B cell (primary cell): ENCODE data around the gene LAMTOR3. TPM values are rescaled to one million over a fixed set of nuclear protein-coding genes. Genes with fewer than 3 reads are reported as not detected.

Source experiments
- ATAC-seq: fragments of 200-7000 bp; cut with Tn5 transposase; one replicate; pipeline ENCODE4 v1.10.0; 2021; ENCODE audit warnings: low read depth, mild to moderate bottlenecking, moderate number of reproducible peaks, moderate library complexity
- CTCF ChIA-PET: fragments of 350-600 bp; sonication (Branson Sonifier 250); formaldehyde crosslinking; loops from one replicate; lab custom pipeline; 2021; ENCODE audit warnings: antibody characterized with exemption, inconsistent platforms; lab: Charles Lee
- POLR2A ChIA-PET: fragments of 350-600 bp; sonication (Branson Sonifier 250); formaldehyde crosslinking; loops from one replicate; lab custom pipeline; 2021; ENCODE audit warnings: antibody characterized with exemption; lab: Charles Lee
- DNase-seq: peaks from one replicate; pipeline ENCODE4 v3.0.0; 2013
- H2AFZ ChIP-seq: 2 replicates; pipeline ENCODE4 v1.6.1; 2012; ENCODE audit warnings: mild to moderate bottlenecking, low read depth, low read length; ENCODE audit not compliant: insufficient read depth, poor library complexity, severe bottlenecking
- H3K27ac ChIP-seq, 2 donors: 1 replicate in 1 of 2; 2 replicates in 1 of 2; pipeline ENCODE4 v1.5.1; 2012 to 2013; ENCODE audit warnings: low read length in 2 of 2, mild to moderate bottlenecking in 2 of 2, moderate library complexity in 1 of 2
- H3K27me3 ChIP-seq, 4 experiments: fragments of 200-600 bp in 1 of 4; sonication (generic) in 1 of 4; replicated peaks in 1 of 4; 1 replicate in 2 of 4; 2 replicates in 2 of 4; pipeline versions ENCODE4 v1.6.1 to v1.7.0; 2013 to 2016; ENCODE audit warnings: low read length in 3 of 4, mild to moderate bottlenecking in 2 of 4, mixed read lengths in 1 of 4, moderate library complexity in 1 of 4; ENCODE audit not compliant: insufficient read depth in 4 of 4, control insufficient read depth in 3 of 4; ENCODE audit errors: control extremely low read depth in 1 of 4
- H3K36me3 ChIP-seq, 2 experiments: replicated peaks in 1 of 2; 1 replicate in 1 of 2; 2 replicates in 1 of 2; pipeline versions ENCODE4 v1.6.1 to v1.7.1; 2013; ENCODE audit warnings: low read length in 1 of 2; ENCODE audit not compliant: insufficient read depth in 2 of 2, control insufficient read depth in 1 of 2; ENCODE audit errors: control extremely low read depth in 1 of 2, extremely low read depth in 1 of 2
- H3K4me1 ChIP-seq, 2 donors: fragments of 200-600 bp in 1 of 2; sonication (generic) in 1 of 2; 1 replicate in 1 of 2; 2 replicates in 1 of 2; pipeline versions ENCODE4 v1.5.1 to v1.6.1; 2013 to 2017; ENCODE audit warnings: low read length in 2 of 2; ENCODE audit not compliant: control insufficient read depth in 2 of 2, insufficient read depth in 2 of 2
- H3K4me2 ChIP-seq: replicated peaks from 2 replicates; pipeline ENCODE3; 2012; ENCODE audit warnings: mild to moderate bottlenecking, low read depth, low read length; ENCODE audit not compliant: poor library complexity, severe bottlenecking
- H3K4me3 ChIP-seq, 5 experiments: fragments of 200-600 bp in 1 of 5; sonication (generic) in 1 of 5; 1 replicate in 3 of 5; 2 replicates in 2 of 5; pipeline versions ENCODE4 v1.5.1 to v1.7.0; 2011 to 2016; ENCODE audit warnings: low read length in 4 of 5, mild to moderate bottlenecking in 4 of 5, low read depth in 2 of 5, control low read depth in 1 of 5, moderate library complexity in 1 of 5; ENCODE audit not compliant: insufficient read depth in 1 of 5; ENCODE audit errors: control extremely low read depth in 1 of 5, extremely low read depth in 1 of 5
- H3K79me2 ChIP-seq: fragments of 200-600 bp; sonication (generic); one replicate; pipeline ENCODE4 v1.6.0; 2016; ENCODE audit warnings: low read length; ENCODE audit not compliant: control insufficient read depth, insufficient read depth
- H3K9ac ChIP-seq: fragments of 200-600 bp; sonication (generic); 2 replicates; pipeline ENCODE4 v1.6.1; 2017; ENCODE audit warnings: mild to moderate bottlenecking, low read length, moderate library complexity
- H3K9me3 ChIP-seq, 3 donors: one replicate each; pipeline versions ENCODE4 v1.6.1 to v1.7.1; 2013; ENCODE audit warnings: low read length in 2 of 3; ENCODE audit not compliant: control insufficient read depth in 2 of 3, insufficient read depth in 1 of 3; ENCODE audit errors: control extremely low read depth in 1 of 3
- H4K20me1 ChIP-seq: 2 replicates; pipeline ENCODE4 v1.6.0; 2012; ENCODE audit warnings: mild to moderate bottlenecking, low read length; ENCODE audit not compliant: insufficient read depth, control insufficient read depth, poor library complexity, severe bottlenecking
- H3K27ac Mint-ChIP-seq: one replicate; pipeline ENCODE4 v1.8.0; 2021; ENCODE audit warnings: mixed read lengths
- H3K27me3 Mint-ChIP-seq: one replicate; pipeline ENCODE4 v1.8.0; 2021; ENCODE audit warnings: mixed read lengths
- H3K4me1 Mint-ChIP-seq: one replicate; pipeline ENCODE4 v1.8.0; 2021; ENCODE audit warnings: mixed read lengths
- H3K4me3 Mint-ChIP-seq: one replicate; pipeline ENCODE4 v1.8.0; 2021; ENCODE audit warnings: mixed read lengths
- H3K9me3 Mint-ChIP-seq: one replicate; pipeline ENCODE4 v1.8.0; 2022; ENCODE audit warnings: mixed read lengths; ENCODE audit not compliant: insufficient read depth
- EZH2 ChIP-seq: IDR thresholded peaks from 2 replicates; pipeline ENCODE4 v1.6.1; 2012; ENCODE audit warnings: borderline replicate concordance, low read depth, mild to moderate bottlenecking, moderate library complexity, low read length; ENCODE audit not compliant: insufficient read depth, poor library complexity, severe bottlenecking
- WGBS: methylation state at CpG from one replicate; pipeline ENCODE4 v1.1.5; 2013; ENCODE audit warnings: missing lambda C conversion rate; ENCODE audit not compliant: insufficient coverage; 5-methylcytosine and 5-hydroxymethylcytosine counted together
- intact Hi-C: fragments of 100-400 bp; cut with micrococcal nuclease; formaldehyde crosslinking; loops from one replicate; pipeline ENCODE4 v1.10.0; 2022
- polyA plus RNA-seq: library from polyadenylated mRNA; depleted of rRNA; stranded (reverse); fragments of >200 nt; gene quantifications from 2 replicates; pipeline ENCODE4 v1.2.3, GENCODE V29; 2012
- total RNA-seq, 2 donors: library from RNA; stranded (reverse); fragments of 120-200 nt in 1 of 2; gene quantifications; 1 replicate in 1 of 2; 2 replicates in 1 of 2; pipeline versions ENCODE4 v1.2.3 to v1.2.4, GENCODE V29; 2013 to 2022
- TF ChIP-seq, protein P1 (sequence below): fragments of 200-600 bp; IDR thresholded peaks from one replicate; pipeline ENCODE4 v1.8.0; 2022; ENCODE audit warnings: antibody characterized with exemption, mild to moderate bottlenecking

Gene LAMTOR3
- total and polyA plus RNA-seq, 2 donors (not counting 1 experiment from before 2014, with no cell fraction given), result 8.0 to 18.0 TPM

DNA sequence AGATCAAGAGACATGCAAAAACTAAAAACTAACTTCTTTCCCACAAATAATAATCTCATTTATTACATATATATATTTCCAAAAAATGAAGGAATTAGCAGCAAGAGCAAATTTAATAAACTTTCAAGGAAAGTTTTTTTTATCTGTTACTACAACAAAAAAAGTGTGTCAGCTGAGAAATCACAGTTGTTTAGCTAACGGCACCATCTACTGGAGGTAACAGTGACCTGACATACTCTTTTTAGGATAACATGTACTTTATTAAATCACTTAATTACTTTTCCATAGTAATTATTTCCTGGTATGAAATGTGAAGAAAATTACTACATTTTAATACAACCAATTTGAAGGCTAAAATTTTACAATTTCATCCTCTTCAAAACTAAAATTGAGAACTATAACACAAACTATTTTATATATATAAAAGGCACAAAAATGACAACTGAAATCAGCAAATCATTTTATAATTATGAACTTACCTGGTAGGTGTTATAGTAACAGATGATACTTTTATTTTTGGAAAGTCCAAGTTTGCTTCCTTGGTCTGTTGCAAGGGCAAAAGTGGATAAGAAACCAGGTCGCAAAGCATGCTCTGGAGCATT lies 9.1 kb downstream of the LAMTOR3 start:
- no peak overlapping the region for H3K27ac Mint-ChIP-seq
- no CpG with 5 or more reads among the region's 2 CpGs for WGBS
- H3K4me1 Mint-ChIP-seq, result peaks cover 2% of the 10 kb centered on the region
- H3K4me2 ChIP-seq, result no peak overlapping the region
- peaks cover 8 to 33% of the 10 kb centered on the region in 2 experiments for H3K36me3 ChIP-seq
- no peak overlapping the region for H3K9ac ChIP-seq
- no peaks in the 10 kb centered on the region for H3K9me3 ChIP-seq
- TF ChIP-seq, protein P1, sequence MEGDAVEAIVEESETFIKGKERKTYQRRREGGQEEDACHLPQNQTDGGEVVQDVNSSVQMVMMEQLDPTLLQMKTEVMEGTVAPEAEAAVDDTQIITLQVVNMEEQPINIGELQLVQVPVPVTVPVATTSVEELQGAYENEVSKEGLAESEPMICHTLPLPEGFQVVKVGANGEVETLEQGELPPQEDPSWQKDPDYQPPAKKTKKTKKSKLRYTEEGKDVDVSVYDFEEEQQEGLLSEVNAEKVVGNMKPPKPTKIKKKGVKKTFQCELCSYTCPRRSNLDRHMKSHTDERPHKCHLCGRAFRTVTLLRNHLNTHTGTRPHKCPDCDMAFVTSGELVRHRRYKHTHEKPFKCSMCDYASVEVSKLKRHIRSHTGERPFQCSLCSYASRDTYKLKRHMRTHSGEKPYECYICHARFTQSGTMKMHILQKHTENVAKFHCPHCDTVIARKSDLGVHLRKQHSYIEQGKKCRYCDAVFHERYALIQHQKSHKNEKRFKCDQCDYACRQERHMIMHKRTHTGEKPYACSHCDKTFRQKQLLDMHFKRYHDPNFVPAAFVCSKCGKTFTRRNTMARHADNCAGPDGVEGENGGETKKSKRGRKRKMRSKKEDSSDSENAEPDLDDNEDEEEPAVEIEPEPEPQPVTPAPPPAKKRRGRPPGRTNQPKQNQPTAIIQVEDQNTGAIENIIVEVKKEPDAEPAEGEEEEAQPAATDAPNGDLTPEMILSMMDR, result peak; percentile 81
- TF ChIP-seq EZH2, result no peak
- CTCF ChIA-PET, result interaction anchor here (0.6 to 2.6 kb wide), 22 partner anchors 9 to 811 kb away, joined by 3 to 29 read pairs (median 4); partner anchors contain the start of gene LAMTOR3
- H2AFZ ChIP-seq, result no peak overlapping the region
- ATAC-seq (no peak), DNase-seq (peak; percentile 68)
- H3K4me1 ChIP-seq, result no peaks in the 10 kb centered on the region
- intact Hi-C loops, result loop anchor here (1.0 to 10.0 kb wide), 4 partner anchors 74 to 420 kb away; no protein-coding TSS in a partner anchor
- H3K27ac ChIP-seq, result no peak overlapping the region
- H3K27me3 Mint-ChIP-seq, result no peaks in the 10 kb centered on the region
- no peaks in the 10 kb centered on the region for H3K27me3 ChIP-seq
- no peak overlapping the region for H3K4me3 ChIP-seq
- no peaks in the 10 kb centered on the region for H3K9me3 Mint-ChIP-seq
- H4K20me1 ChIP-seq, result no peaks in the 10 kb centered on the region
- POLR2A ChIA-PET, result interaction anchor here (0.5 kb wide), 1 partner anchor 34 kb away, joined by 9 read pairs; no protein-coding TSS in a partner anchor
- H3K4me3 Mint-ChIP-seq, result no peak overlapping the region
- peaks cover 15% of the 10 kb centered on the region for H3K79me2 ChIP-seq

DNA sequence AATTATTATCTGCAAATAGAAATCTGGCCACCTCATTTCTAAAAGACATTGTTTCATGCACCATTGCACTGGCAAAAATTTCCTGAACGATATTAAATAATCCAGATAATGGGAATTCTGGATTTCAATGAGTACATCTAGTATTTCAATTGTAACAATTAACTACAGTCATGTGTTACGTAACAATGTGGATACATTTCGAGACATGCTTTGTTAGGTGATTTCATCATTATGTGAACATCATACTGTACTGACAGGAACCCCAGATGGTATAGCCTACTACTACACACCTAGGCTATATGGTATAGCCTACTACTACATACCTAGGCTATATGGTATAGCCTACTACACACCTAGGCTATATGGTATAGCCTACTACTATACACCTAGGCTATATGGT lies 14.8 kb downstream of the LAMTOR3 start:
- H3K27me3 ChIP-seq, result no peaks in the 10 kb centered on the region
- H3K36me3 ChIP-seq, result peaks cover 5 to 53% of the 10 kb centered on the region in 2 experiments
- no peak overlapping the region for H3K4me3 Mint-ChIP-seq
- peaks cover 5% of the 10 kb centered on the region for H3K4me1 Mint-ChIP-seq
- CTCF ChIA-PET, result interaction anchor here (0.9 kb wide), 1 partner anchor 69 kb away, joined by 3 read pairs; no protein-coding TSS in a partner anchor
- POLR2A ChIA-PET, result no interaction called here
- H3K4me1 ChIP-seq, result no peaks in the 10 kb centered on the region
- ATAC-seq, result no peak
- H3K9me3 ChIP-seq, result no peaks in the 10 kb centered on the region
- no peak overlapping the region for H2AFZ ChIP-seq
- H3K4me2 ChIP-seq, result no peak overlapping the region
- no peak overlapping the region for H3K4me3 ChIP-seq
- DNase-seq, result no peak
- H3K27ac ChIP-seq, result no peak overlapping the region
- no peaks in the 10 kb centered on the region for H3K79me2 ChIP-seq
- TF ChIP-seq EZH2, result no peak
- TF ChIP-seq, protein P1, result no peak
- H3K9me3 Mint-ChIP-seq, result no peaks in the 10 kb centered on the region
- H3K27ac Mint-ChIP-seq, result no peak overlapping the region
- no CpG with 5 or more reads among the region's 3 CpGs for WGBS
- H3K9ac ChIP-seq, result no peak overlapping the region
- intact Hi-C loops, result no loop called here
- no peaks in the 10 kb centered on the region for H3K27me3 Mint-ChIP-seq
- no peaks in the 10 kb centered on the region for H4K20me1 ChIP-seq
